HEK293 (cell line): ENCODE data around the gene PLEKHH3.

Experiments
- CTCF ChIP-seq: fragments of 450-650 bp; formaldehyde crosslinking; IDR thresholded peaks from 2 replicates; pipeline ENCODE4 v1.5.1; 2016; ENCODE audit warnings: missing biosample characterization, missing genetic modification characterization
- TF ChIP-seq, protein P1 (sequence below): fragments of 450-650 bp; formaldehyde crosslinking; IDR thresholded peaks from 2 replicates; pipeline ENCODE4 v1.5.1; 2016; ENCODE audit warnings: missing biosample characterization, missing genetic modification characterization

DNA sequence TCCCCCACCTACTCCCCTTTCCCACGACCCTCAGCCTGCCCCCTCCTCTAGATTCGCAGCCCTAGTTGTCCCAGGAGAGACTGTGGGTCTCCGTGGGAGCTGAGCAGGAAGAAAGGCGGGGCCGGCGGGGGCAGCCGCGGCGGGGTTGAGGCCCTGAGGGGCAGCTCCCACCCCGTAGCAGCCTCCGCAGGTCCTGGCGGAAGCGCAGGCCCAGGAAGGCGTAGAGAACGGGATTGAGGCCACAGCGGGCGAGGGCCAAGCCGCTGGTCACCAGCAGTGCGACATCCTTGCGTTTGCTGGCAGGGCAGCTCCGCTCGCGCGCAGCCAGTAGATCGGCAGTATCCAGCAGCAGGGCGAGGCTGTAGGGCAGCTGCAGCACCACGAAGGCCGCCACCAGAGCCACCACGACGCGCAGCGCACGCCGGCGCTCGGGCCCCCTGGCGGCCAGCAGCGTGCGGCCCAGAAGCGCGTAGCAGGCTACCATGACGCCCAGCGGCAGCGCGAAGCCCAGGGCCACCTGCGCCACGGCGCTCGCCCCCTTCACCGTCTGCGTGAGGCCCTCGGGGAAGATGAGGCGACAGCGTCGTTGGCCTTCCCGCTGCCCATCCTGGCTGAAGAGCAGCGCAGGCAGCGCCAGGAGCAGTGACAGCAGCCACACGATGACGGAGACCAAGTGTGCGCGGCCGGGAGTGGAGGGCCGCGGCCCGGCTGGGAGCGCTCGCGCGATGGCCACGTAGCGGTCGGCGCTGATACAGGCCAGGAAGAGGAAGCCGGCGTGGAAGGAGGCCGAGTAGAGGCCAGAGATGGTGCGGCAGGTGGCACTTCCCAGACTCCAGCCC is 2.9 kb upstream of the PLEKHH3 start:
- peak; percentile 78 for TF ChIP-seq CTCF (tag by site-specific recombination)
- TF ChIP-seq, protein P1, sequence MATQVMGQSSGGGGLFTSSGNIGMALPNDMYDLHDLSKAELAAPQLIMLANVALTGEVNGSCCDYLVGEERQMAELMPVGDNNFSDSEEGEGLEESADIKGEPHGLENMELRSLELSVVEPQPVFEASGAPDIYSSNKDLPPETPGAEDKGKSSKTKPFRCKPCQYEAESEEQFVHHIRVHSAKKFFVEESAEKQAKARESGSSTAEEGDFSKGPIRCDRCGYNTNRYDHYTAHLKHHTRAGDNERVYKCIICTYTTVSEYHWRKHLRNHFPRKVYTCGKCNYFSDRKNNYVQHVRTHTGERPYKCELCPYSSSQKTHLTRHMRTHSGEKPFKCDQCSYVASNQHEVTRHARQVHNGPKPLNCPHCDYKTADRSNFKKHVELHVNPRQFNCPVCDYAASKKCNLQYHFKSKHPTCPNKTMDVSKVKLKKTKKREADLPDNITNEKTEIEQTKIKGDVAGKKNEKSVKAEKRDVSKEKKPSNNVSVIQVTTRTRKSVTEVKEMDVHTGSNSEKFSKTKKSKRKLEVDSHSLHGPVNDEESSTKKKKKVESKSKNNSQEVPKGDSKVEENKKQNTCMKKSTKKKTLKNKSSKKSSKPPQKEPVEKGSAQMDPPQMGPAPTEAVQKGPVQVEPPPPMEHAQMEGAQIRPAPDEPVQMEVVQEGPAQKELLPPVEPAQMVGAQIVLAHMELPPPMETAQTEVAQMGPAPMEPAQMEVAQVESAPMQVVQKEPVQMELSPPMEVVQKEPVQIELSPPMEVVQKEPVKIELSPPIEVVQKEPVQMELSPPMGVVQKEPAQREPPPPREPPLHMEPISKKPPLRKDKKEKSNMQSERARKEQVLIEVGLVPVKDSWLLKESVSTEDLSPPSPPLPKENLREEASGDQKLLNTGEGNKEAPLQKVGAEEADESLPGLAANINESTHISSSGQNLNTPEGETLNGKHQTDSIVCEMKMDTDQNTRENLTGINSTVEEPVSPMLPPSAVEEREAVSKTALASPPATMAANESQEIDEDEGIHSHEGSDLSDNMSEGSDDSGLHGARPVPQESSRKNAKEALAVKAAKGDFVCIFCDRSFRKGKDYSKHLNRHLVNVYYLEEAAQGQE (tag by site-specific recombination), result 0 out of 2 replicates have a peak, but pooled peaks have one; percentile 13
